OCI-LY7 (cell line): ENCODE data around the gene SUV39H1. TPM values are rescaled to one million over a fixed set of nuclear protein-coding genes. Genes with fewer than 3 reads are reported as not detected.
"Not testable (repeated sequence)": the region's sequence is repeated elsewhere in the genome, so short reads cannot be mapped to it uniquely, and the experiment has no call there.

Experiments used
- BruUV-seq: library from RNA; stranded (reverse); fragments of 400-500 nt; replicated peaks from 2 replicates; lab custom pipeline; 2021; lab: Mats Ljungman, UMichigan
- CTCF ChIA-PET: fragments of 300-600 bp; sonication (Branson Sonifier 250); formaldehyde crosslinking; loops from one replicate; lab custom pipeline; 2022; ENCODE audit warnings: antibody characterized with exemption; ENCODE audit not compliant: unreplicated experiment; lab: Charles Lee
- POLR2A ChIA-PET: fragments of 300-600 bp; sonication (Branson Sonifier 250); formaldehyde crosslinking; loops from one replicate; lab custom pipeline; 2022; ENCODE audit warnings: antibody characterized with exemption; lab: Charles Lee
- DNase-seq: peaks from one replicate; pipeline ENCODE4 v3.0.0-alpha.2; 2015; ENCODE audit warnings: low spot score
- H2AFZ ChIP-seq: fragments of 200-600 bp; sonication (generic), shearing (Covaris generic); 2 replicates; pipeline ENCODE4 v1.6.1; 2014; ENCODE audit warnings: mild to moderate bottlenecking, antibody characterized with exemption, low read length, moderate library complexity
- H3K27ac ChIP-seq: fragments of 200-600 bp; sonication (generic); 2 replicates; pipeline ENCODE4 v1.5.1; 2014; ENCODE audit warnings: mixed run types, low read depth, mild to moderate bottlenecking, moderate library complexity, low read length, inconsistent platforms; ENCODE audit not compliant: poor library complexity, severe bottlenecking
- H3K36me3 ChIP-seq: fragments of 200-600 bp; sonication (generic); 2 replicates; pipeline ENCODE4 v1.6.1; 2014; ENCODE audit warnings: mild to moderate bottlenecking, antibody characterized with exemption, low read length, moderate library complexity, mixed read lengths; ENCODE audit not compliant: insufficient read depth
- H3K4me1 ChIP-seq: fragments of 200-600 bp; sonication (generic); 2 replicates; pipeline ENCODE4 v1.5.1; 2014; ENCODE audit warnings: mild to moderate bottlenecking, low read length; ENCODE audit not compliant: insufficient read depth, poor library complexity, severe bottlenecking
- H3K4me2 ChIP-seq: fragments of 200-600 bp; sonication (generic); 2 replicates; pipeline ENCODE4 v1.6.1; 2014; ENCODE audit warnings: mild to moderate bottlenecking, low read length
- H3K4me3 ChIP-seq: fragments of 200-600 bp; sonication (generic); 2 replicates; pipeline ENCODE4 v1.5.1; 2014; ENCODE audit warnings: mild to moderate bottlenecking, low read depth, low read length; ENCODE audit not compliant: poor library complexity, severe bottlenecking
- H3K79me2 ChIP-seq: fragments of 200-600 bp; sonication (generic); 2 replicates; pipeline ENCODE4 v1.6.1; 2016; ENCODE audit warnings: low read depth, mild to moderate bottlenecking, low read length, moderate library complexity, mixed read lengths; ENCODE audit not compliant: insufficient read depth
- H3K9me2 ChIP-seq: fragments of 200-600 bp; sonication (generic); 2 replicates; pipeline ENCODE4 v1.6.1; 2016; ENCODE audit warnings: mild to moderate bottlenecking, low read length, mixed read lengths; ENCODE audit not compliant: insufficient read depth
- H3K9me3 ChIP-seq: fragments of 200-600 bp; sonication (generic); 2 replicates; pipeline ENCODE4 v1.6.1; 2014; ENCODE audit warnings: mild to moderate bottlenecking, mixed run types, low read length, mixed read lengths
- H4K20me1 ChIP-seq: fragments of 200-600 bp; sonication (generic); 2 replicates; pipeline ENCODE4 v1.6.1; 2014; ENCODE audit warnings: mild to moderate bottlenecking, antibody characterized with exemption, low read length, moderate library complexity, mixed read lengths; ENCODE audit not compliant: insufficient read depth
- EZH2phosphoT487 ChIP-seq: fragments of 200-600 bp; sonication (generic); IDR thresholded peaks from 2 replicates; pipeline ENCODE4 v1.6.1; 2018; ENCODE audit warnings: low read depth, borderline replicate concordance, mild to moderate bottlenecking, mixed run types, antibody characterized with exemption, low read length, moderate library complexity, mixed read lengths
- intact Hi-C: fragments of 100-400 bp; cut with micrococcal nuclease; formaldehyde crosslinking; loops from one replicate; pipeline ENCODE4 v1.10.0; 2022; ENCODE audit not compliant: unreplicated experiment
- total RNA-seq, 2 experiments: library from RNA; depleted of rRNA in 1 of 2; stranded (reverse); fragments of >200 nt in 1 of 2; shearing (Covaris generic) in 1 of 2; gene quantifications; 2 replicates each; pipeline ENCODE4 v1.2.3, GENCODE V29; 2014 to 2022
- TF ChIP-seq, protein P1 (sequence below): fragments of 200-600 bp; sonication (generic); conservative IDR thresholded peaks from 2 replicates; pipeline ENCODE4 v1.5.1; 2014; ENCODE audit warnings: mild to moderate bottlenecking, antibody characterized with exemption, low read length, moderate library complexity, mixed read lengths

SUV39H1 gene
- total RNA-seq, 2 experiments from 2014 or later = 27.0 to 34.2 TPM

DNA sequence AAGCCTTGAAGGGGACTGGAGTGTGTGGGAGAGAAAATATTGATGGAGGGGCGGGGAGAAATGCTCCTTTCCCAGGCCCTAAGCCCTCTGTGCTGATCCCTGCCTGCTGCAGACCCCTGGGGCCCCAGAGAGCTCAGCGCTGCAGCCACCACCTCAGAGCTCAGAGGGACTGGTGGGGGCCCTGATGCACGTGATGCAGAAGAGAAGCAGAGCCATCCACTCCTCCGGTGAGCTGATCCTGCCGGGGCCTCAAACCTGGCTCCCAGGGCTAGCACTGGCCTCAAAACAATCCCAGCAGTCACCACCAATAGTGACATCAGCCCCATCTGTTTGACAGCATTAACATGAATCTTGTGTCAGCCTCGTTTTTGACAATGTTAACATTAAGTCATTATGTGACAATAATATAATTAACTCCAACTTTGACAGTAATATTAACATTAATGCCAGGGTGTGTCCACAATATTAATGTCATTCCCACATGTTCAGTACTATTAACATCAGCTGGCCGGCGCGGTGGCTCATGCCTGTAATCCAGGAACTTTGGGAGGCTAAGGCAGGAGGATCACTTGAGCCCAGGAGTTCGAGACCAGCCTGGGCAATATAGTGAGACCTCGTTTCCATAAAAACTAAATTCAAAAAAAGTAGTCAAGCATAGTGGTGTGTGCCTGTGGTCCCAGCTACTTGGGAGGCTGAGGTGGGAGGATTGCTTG is 7.2 kb upstream of the SUV39H1 start:
- intact Hi-C loops = no loop called here
- no TSS peak for BruUV-seq

DNA sequence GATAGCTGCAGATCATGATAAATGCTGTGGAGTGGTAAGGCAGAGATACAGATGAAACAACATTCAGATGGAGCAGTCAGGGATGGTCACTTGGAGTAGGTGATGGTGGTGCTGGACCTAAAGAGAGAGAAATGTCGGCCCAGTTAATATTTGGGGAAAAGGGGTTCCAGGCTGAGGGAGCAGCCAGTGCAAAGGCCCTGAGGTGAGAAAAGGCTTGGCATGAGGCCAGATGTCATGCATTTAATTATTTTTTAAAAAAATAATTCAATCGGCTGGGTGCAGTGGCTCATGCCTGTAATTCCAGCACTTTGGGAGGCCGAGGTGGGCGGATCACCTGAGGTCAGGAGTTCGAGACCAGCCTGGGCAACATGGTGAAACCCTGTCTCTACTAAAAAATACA is 4.8 kb upstream of the SUV39H1 start:
- BruUV-seq, H3K79me2 ChIP-seq, DNase-seq, H2AFZ ChIP-seq, H3K4me2 ChIP-seq, POLR2A ChIA-PET, H3K4me3 ChIP-seq, intact Hi-C loops, H3K27ac ChIP-seq, H4K20me1 ChIP-seq, H3K4me1 ChIP-seq, CTCF ChIA-PET, H3K9me2 ChIP-seq, H3K9me3 ChIP-seq: not testable (repeated sequence)
- peaks cover 28% of the 10 kb centered on the region for H3K36me3 ChIP-seq

More for the DNA sequence above, 7.2 kb upstream of the SUV39H1 start:
- DNase-seq = no peak
- peaks cover 40% of the 10 kb centered on the region for H3K36me3 ChIP-seq
- H3K4me3 ChIP-seq = no peak overlapping the region
- CTCF ChIA-PET = no interaction called here
- TF ChIP-seq, protein P1, sequence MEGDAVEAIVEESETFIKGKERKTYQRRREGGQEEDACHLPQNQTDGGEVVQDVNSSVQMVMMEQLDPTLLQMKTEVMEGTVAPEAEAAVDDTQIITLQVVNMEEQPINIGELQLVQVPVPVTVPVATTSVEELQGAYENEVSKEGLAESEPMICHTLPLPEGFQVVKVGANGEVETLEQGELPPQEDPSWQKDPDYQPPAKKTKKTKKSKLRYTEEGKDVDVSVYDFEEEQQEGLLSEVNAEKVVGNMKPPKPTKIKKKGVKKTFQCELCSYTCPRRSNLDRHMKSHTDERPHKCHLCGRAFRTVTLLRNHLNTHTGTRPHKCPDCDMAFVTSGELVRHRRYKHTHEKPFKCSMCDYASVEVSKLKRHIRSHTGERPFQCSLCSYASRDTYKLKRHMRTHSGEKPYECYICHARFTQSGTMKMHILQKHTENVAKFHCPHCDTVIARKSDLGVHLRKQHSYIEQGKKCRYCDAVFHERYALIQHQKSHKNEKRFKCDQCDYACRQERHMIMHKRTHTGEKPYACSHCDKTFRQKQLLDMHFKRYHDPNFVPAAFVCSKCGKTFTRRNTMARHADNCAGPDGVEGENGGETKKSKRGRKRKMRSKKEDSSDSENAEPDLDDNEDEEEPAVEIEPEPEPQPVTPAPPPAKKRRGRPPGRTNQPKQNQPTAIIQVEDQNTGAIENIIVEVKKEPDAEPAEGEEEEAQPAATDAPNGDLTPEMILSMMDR = no peak
- no peak for TF ChIP-seq EZH2phosphoT487
- POLR2A ChIA-PET = no interaction called here
- H3K4me2 ChIP-seq = no peak overlapping the region
- H3K4me1 ChIP-seq = peaks cover 8% of the 10 kb centered on the region
- no peaks in the 10 kb centered on the region for H3K9me2 ChIP-seq
- no peaks in the 10 kb centered on the region for H4K20me1 ChIP-seq
- no peak overlapping the region for H3K27ac ChIP-seq
- H2AFZ ChIP-seq = no peak overlapping the region
- H3K9me3 ChIP-seq = no peaks in the 10 kb centered on the region
- peaks cover 9% of the 10 kb centered on the region for H3K79me2 ChIP-seq

DNA sequence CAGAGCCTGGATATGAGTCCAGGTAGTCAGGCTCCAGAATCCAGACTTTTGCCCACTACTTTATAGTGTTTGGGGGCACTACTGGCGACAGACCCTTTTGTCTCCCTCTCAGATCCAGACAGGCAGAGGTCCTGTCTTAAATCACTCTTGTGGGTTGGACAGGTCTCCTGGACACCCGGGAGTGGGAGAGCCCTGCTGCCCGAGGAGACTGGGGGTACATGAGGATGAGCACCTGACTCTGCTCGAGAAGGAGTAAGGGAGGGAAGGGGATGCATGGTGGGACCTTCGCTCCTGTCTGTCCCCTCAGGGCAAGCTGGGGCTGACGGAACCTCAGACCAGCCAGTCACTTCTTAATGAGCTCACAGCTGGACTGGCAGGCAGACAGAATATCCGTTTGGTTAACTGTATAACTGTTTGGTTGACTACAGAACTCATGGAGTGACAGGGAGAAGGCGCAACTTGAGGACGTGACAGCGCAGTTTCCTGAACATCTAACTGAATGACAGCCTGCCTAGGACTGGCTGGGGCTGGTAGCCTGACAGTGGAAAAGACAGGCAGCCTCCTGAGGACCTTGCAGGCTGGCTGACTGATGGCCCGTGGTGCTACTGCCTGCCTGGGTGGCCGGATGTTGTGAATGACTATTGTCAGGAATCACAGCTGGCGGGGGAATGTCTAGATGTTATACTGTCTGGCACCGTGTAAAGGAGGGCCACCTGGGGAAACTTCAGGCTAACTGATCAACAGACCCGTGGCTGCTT is 1.6 kb upstream of the SUV39H1 start:
- CTCF ChIA-PET = no interaction called here
- Histone ChIP-seq H3K79me2 (peaks cover 25% of the 10 kb centered on the region), H3K4me3 (no peak overlapping the region), H3K36me3 (peaks cover 20% of the 10 kb centered on the region), H4K20me1 (no peaks in the 10 kb centered on the region), H3K9me2 (no peaks in the 10 kb centered on the region), H3K9me3 (no peaks in the 10 kb centered on the region), H3K27ac (no peak overlapping the region), H2AFZ (no peak overlapping the region), H3K4me2 (peak overlapping the region; percentile 93), H3K4me1 (peaks cover 13% of the 10 kb centered on the region)
- POLR2A ChIA-PET = interaction anchor here (1.4 kb wide), 1 partner anchor 12 kb away, joined by 7 read pairs; the partner anchor contains the start of gene WAS
- no TSS peak for BruUV-seq
- no peak for DNase-seq
- TF ChIP-seq EZH2phosphoT487 = no peak
- TF ChIP-seq, protein P1 = no peak
- intact Hi-C loops = no loop called here
